CD8-positive, alpha-beta memory T cell (primary cell): ENCODE results near the gene DGAT2. TPM values are rescaled to one million over a fixed set of nuclear protein-coding genes. Genes with fewer than 3 reads are reported as not detected.

ENCODE experiments used
- CTCF ChIA-PET: fragments of 350-600 bp; sonication (Branson Sonifier 250); formaldehyde crosslinking; loops from one replicate; lab custom pipeline; 2021; ENCODE audit warnings: antibody characterized with exemption; lab: Charles Lee
- POLR2A ChIA-PET: fragments of 350-600 bp; sonication (Branson Sonifier 250); formaldehyde crosslinking; loops from one replicate; lab custom pipeline; 2021; ENCODE audit warnings: antibody characterized with exemption; lab: Charles Lee
- DNase-seq, 5 donors: peaks; one replicate each; pipeline versions ENCODE4 v3.0.0 to v3.0.0-alpha.2; 2020 to 2022; ENCODE audit warnings: mixed read lengths in 1 of 5
- H3K27ac ChIP-seq: one replicate; pipeline ENCODE4 v1.7.0; 2013; ENCODE audit warnings: low read depth, mild to moderate bottlenecking, low read length, moderate library complexity
- H3K27me3 ChIP-seq: 2 replicates; pipeline ENCODE4 v1.7.0; 2013; ENCODE audit warnings: low read length, mild to moderate bottlenecking; ENCODE audit not compliant: insufficient read depth, poor library complexity, severe bottlenecking
- H3K36me3 ChIP-seq: 2 replicates; pipeline ENCODE4 v1.7.0; 2013; ENCODE audit warnings: mild to moderate bottlenecking, low read length, moderate library complexity; ENCODE audit not compliant: insufficient read depth
- H3K4me1 ChIP-seq: 2 replicates; pipeline ENCODE4 v1.7.0; 2013; ENCODE audit warnings: mild to moderate bottlenecking, low read length, moderate library complexity; ENCODE audit not compliant: insufficient read depth
- H3K4me3 ChIP-seq: 2 replicates; pipeline ENCODE4 v1.7.0; 2013; ENCODE audit warnings: mild to moderate bottlenecking, low read length
- H3K9me3 ChIP-seq: 2 replicates; pipeline ENCODE4 v1.7.0; 2013; ENCODE audit warnings: mild to moderate bottlenecking, low read length
- H3K27ac Mint-ChIP-seq, 8 donors: one replicate each; pipeline ENCODE4 v1.8.0; 2020 to 2021; ENCODE audit warnings: mixed read lengths in 8 of 8, mild to moderate bottlenecking in 6 of 8, inconsistent platforms in 3 of 8, moderate library complexity in 3 of 8
- H3K27me3 Mint-ChIP-seq, 2 donors: one replicate each; pipeline ENCODE4 v1.8.0; 2020 to 2021; ENCODE audit warnings: mixed read lengths in 2 of 2, mild to moderate bottlenecking in 1 of 2, moderate library complexity in 1 of 2
- H3K36me3 Mint-ChIP-seq, 3 donors: one replicate each; pipeline ENCODE4 v1.8.0; 2020 to 2021; ENCODE audit warnings: mixed read lengths in 3 of 3, inconsistent platforms in 1 of 3, mild to moderate bottlenecking in 1 of 3
- H3K4me1 Mint-ChIP-seq, 3 donors: one replicate each; pipeline ENCODE4 v1.8.0; 2020 to 2021; ENCODE audit warnings: mixed read lengths in 3 of 3, inconsistent platforms in 1 of 3, mild to moderate bottlenecking in 1 of 3
- H3K4me3 Mint-ChIP-seq, 7 donors: one replicate each; pipeline ENCODE4 v1.8.0; 2020 to 2021; ENCODE audit warnings: mixed read lengths in 7 of 7, mild to moderate bottlenecking in 6 of 7, moderate library complexity in 4 of 7, inconsistent platforms in 2 of 7
- H3K9me3 Mint-ChIP-seq, 5 donors: one replicate each; pipeline ENCODE4 v1.8.0; 2020 to 2022; ENCODE audit warnings: mixed read lengths in 5 of 5, mild to moderate bottlenecking in 3 of 5, moderate library complexity in 2 of 5, inconsistent platforms in 1 of 5
- polyA plus RNA-seq: library from polyadenylated mRNA; unstranded; fragments of 300-500 nt; fragmentation: Illumina TruSeq; gene quantifications from one replicate; pipeline ENCODE4 v1.2.3, GENCODE V29; 2021
- total RNA-seq, 2 experiments: library from RNA; stranded (reverse); gene quantifications; one replicate each; pipeline ENCODE4 v1.2.3, GENCODE V29; 2021

Gene DGAT2
- total and polyA plus RNA-seq, 3 experiments from 2014 or later = 5.5 to 5.6 TPM; not detected in 1

- Mint-ChIP-seq H3K27ac (peak overlapping the region in 1 of 8 donors; percentile 63), H3K4me3 (no peak overlapping the region), H3K9me3 (no peaks in the 10 kb centered on the region), H3K27me3 (peaks cover 0 to 2% of the 10 kb centered on the region in 2 donors), H3K36me3 (no peaks in the 10 kb centered on the region), H3K4me1 (peaks cover 10 to 13% (median 12%) of the 10 kb centered on the region in 3 donors)
- Histone ChIP-seq H3K4me1 (no peaks in the 10 kb centered on the region), H3K36me3 (no peaks in the 10 kb centered on the region), H3K27me3 (no peaks in the 10 kb centered on the region), H3K9me3 (no peaks in the 10 kb centered on the region), H3K4me3 (no peak overlapping the region), H3K27ac (no peak overlapping the region)
- CTCF ChIA-PET = no interaction called here
- no peak for DNase-seq
- POLR2A ChIA-PET = no interaction called here
These were observed 11.4 kb downstream of the DGAT2 start for GRCh38 chr11:75779960-75780359.

DNA sequence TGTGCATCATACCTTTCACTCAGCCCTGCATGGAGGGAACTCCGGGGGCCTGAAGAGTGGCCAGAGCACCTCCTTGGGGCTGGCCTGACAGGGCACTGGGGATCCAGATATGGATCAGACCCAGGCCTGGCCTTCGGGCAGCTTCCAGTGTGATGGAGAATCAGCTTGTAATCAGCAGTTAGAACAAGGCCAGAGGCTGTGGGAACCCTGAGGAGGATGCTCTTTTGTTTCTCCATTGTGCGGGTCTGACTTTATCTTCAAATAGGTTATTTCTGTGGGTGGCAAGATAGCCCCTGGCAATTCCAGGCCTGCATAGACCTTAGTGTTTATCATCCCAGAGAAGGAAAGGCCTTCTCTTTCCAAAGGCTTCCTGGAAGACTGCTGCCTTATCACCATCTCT lies 12.3 kb downstream of the DGAT2 start:
- Mint-ChIP-seq H3K27ac (peak overlapping the region in 1 of 8 donors; percentile 38), H3K27me3 (peaks cover 0 to 2% of the 10 kb centered on the region in 2 donors), H3K4me3 (no peak overlapping the region), H3K4me1 (peaks cover 10 to 13% (median 12%) of the 10 kb centered on the region in 3 donors), H3K9me3 (no peaks in the 10 kb centered on the region), H3K36me3 (no peaks in the 10 kb centered on the region)
- CTCF ChIA-PET = interaction anchor here (0.9 to 1.1 kb wide), 2 partner anchors 13 to 22 kb away, joined by 3 read pairs; no protein-coding TSS in a partner anchor
- Histone ChIP-seq H3K4me1 (no peaks in the 10 kb centered on the region), H3K9me3 (no peaks in the 10 kb centered on the region), H3K36me3 (no peaks in the 10 kb centered on the region), H3K27me3 (no peaks in the 10 kb centered on the region), H3K27ac (no peak overlapping the region), H3K4me3 (no peak overlapping the region)
- DNase-seq = no peak
- POLR2A ChIA-PET = no interaction called here

DNA sequence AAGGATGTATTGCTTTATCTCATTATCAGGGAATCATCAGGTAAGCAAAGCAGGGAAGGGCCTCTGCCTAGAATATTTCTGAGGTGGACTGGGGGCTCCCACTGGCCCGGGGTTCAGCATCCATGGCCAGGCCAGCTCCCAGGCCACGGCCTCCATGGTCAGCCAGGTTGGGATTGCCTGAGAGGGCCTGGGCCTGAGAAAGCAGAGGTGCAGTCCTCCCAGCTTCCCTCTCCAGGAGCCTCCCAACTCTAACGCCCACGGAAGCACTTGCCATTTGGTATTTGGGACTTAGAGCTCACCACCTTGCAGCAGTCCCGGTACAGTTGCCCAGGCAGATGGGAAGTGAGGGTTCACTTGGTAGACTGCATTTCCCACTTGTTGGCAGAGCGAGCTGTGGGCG lies 12.7 kb downstream of the DGAT2 start:
- no peak overlapping the region for H3K4me3 Mint-ChIP-seq
- ChIA-PET POLR2A (no interaction called here), CTCF (interaction anchor here (0.9 to 1.1 kb wide), 2 partner anchors 13 to 22 kb away, joined by 3 read pairs; no protein-coding TSS in a partner anchor)
- DNase-seq = no peak
- Histone ChIP-seq H3K27ac (no peak overlapping the region), H3K9me3 (no peaks in the 10 kb centered on the region), H3K36me3 (no peaks in the 10 kb centered on the region), H3K4me3 (no peak overlapping the region), H3K4me1 (no peaks in the 10 kb centered on the region), H3K27me3 (no peaks in the 10 kb centered on the region)
- peak overlapping the region in 1 of 8 donors; percentile 38 for H3K27ac Mint-ChIP-seq
- H3K9me3 Mint-ChIP-seq = no peaks in the 10 kb centered on the region
- peaks cover 10 to 13% (median 12%) of the 10 kb centered on the region in 3 donors for H3K4me1 Mint-ChIP-seq
- H3K27me3 Mint-ChIP-seq = peaks cover 0 to 2% of the 10 kb centered on the region in 2 donors
- H3K36me3 Mint-ChIP-seq = no peaks in the 10 kb centered on the region

GRCh38 chr11:75781831-75782230 lies 13.3 kb downstream of the DGAT2 start:
- no peak overlapping the region for H3K27ac ChIP-seq
- DNase-seq = no peak
- CTCF ChIA-PET = interaction anchor here (1.1 kb wide), 1 partner anchor 12 kb away, joined by 3 read pairs; no protein-coding TSS in a partner anchor
- H3K27me3 ChIP-seq = no peaks in the 10 kb centered on the region
- H3K9me3 ChIP-seq = no peaks in the 10 kb centered on the region
- POLR2A ChIA-PET = no interaction called here
- no peaks in the 10 kb centered on the region for H3K9me3 Mint-ChIP-seq
- H3K4me1 Mint-ChIP-seq = peaks cover 10 to 13% (median 12%) of the 10 kb centered on the region in 3 donors
- no peak overlapping the region for H3K27ac Mint-ChIP-seq
- peaks cover 0 to 2% of the 10 kb centered on the region in 2 donors for H3K27me3 Mint-ChIP-seq
- H3K36me3 ChIP-seq = no peaks in the 10 kb centered on the region
- H3K4me3 ChIP-seq = no peak overlapping the region
- H3K4me3 Mint-ChIP-seq = no peak overlapping the region
- no peaks in the 10 kb centered on the region for H3K4me1 ChIP-seq
- H3K36me3 Mint-ChIP-seq = no peaks in the 10 kb centered on the region

- no peaks in the 10 kb centered on the region for H3K4me1 ChIP-seq
- no peak overlapping the region for H3K4me3 ChIP-seq
- H3K9me3 ChIP-seq = no peaks in the 10 kb centered on the region
- Mint-ChIP-seq H3K27ac (no peak overlapping the region), H3K36me3 (no peaks in the 10 kb centered on the region), H3K4me1 (peaks cover 2 to 6% (median 4%) of the 10 kb centered on the region in 3 donors), H3K9me3 (no peaks in the 10 kb centered on the region), H3K27me3 (peaks cover 0 to under 1% of the 10 kb centered on the region in 2 donors), H3K4me3 (no peak overlapping the region)
- CTCF ChIA-PET = no interaction called here
- no peak overlapping the region for H3K27ac ChIP-seq
- H3K27me3 ChIP-seq = no peaks in the 10 kb centered on the region
- no peak for DNase-seq
- POLR2A ChIA-PET = no interaction called here
- H3K36me3 ChIP-seq = no peaks in the 10 kb centered on the region
These were observed 14.1 kb downstream of the DGAT2 start for GRCh38 chr11:75782540-75783263.

GRCh38 chr11:75783416-75784084 lies 15.0 kb downstream of the DGAT2 start:
- H3K4me3 Mint-ChIP-seq = no peak overlapping the region
- POLR2A ChIA-PET = no interaction called here
- H3K36me3 Mint-ChIP-seq = no peaks in the 10 kb centered on the region
- Histone ChIP-seq H3K27ac (no peak overlapping the region), H3K4me3 (no peak overlapping the region), H3K4me1 (no peaks in the 10 kb centered on the region), H3K9me3 (no peaks in the 10 kb centered on the region), H3K27me3 (no peaks in the 10 kb centered on the region), H3K36me3 (no peaks in the 10 kb centered on the region)
- no peaks in the 10 kb centered on the region for H3K27me3 Mint-ChIP-seq
- H3K4me1 Mint-ChIP-seq = no peaks in the 10 kb centered on the region
- DNase-seq = no peak
- no peaks in the 10 kb centered on the region for H3K9me3 Mint-ChIP-seq
- H3K27ac Mint-ChIP-seq = peak overlapping the region in 1 of 8 donors; percentile 2
- CTCF ChIA-PET = no interaction called here

- POLR2A ChIA-PET = no interaction called here
These were observed 15.5 kb downstream of the DGAT2 start for GRCh38 chr11:75784085-75784478.

DNA sequence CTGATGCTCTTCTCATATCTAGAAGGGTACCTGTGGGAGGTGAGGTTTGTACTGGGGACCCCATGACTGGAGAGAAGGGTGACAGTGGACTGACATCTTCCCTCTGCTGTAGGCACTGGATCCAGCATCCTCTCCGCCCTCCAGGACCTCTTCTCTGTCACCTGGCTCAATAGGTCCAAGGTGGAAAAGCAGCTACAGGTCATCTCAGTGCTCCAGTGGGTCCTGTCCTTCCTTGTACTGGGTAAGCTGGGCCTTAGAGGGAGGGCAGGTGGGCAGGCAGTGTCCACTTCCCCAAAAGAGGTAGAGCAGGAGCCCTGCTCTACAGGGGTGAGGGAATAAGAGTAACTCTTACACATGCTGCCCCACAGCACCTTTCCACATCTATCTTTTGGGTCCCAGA lies 15.9 kb downstream of the DGAT2 start:
- no peaks in the 10 kb centered on the region for H3K4me1 Mint-ChIP-seq
- H3K4me3 Mint-ChIP-seq = no peak overlapping the region
- H3K27me3 Mint-ChIP-seq = no peaks in the 10 kb centered on the region
- no peaks in the 10 kb centered on the region for H3K36me3 ChIP-seq
- CTCF ChIA-PET = interaction anchor here (2.4 kb wide), 1 partner anchor 18 kb away, joined by 6 read pairs; no protein-coding TSS in a partner anchor
- H3K27ac ChIP-seq = no peak overlapping the region
- no peak overlapping the region for H3K4me3 ChIP-seq
- no peaks in the 10 kb centered on the region for H3K4me1 ChIP-seq
- no peak for DNase-seq
- no peaks in the 10 kb centered on the region for H3K9me3 Mint-ChIP-seq
- H3K27ac Mint-ChIP-seq = no peak overlapping the region
- no peaks in the 10 kb centered on the region for H3K27me3 ChIP-seq
- H3K9me3 ChIP-seq = no peaks in the 10 kb centered on the region
- POLR2A ChIA-PET = no interaction called here
- H3K36me3 Mint-ChIP-seq = no peaks in the 10 kb centered on the region

More at GRCh38 chr11:75784085-75784478, 15.5 kb downstream of the DGAT2 start:
- Mint-ChIP-seq H3K27ac (no peak overlapping the region), H3K9me3 (no peaks in the 10 kb centered on the region), H3K4me3 (no peak overlapping the region), H3K27me3 (no peaks in the 10 kb centered on the region), H3K36me3 (no peaks in the 10 kb centered on the region), H3K4me1 (no peaks in the 10 kb centered on the region)
- Histone ChIP-seq H3K36me3 (no peaks in the 10 kb centered on the region), H3K27ac (no peak overlapping the region), H3K4me1 (no peaks in the 10 kb centered on the region), H3K9me3 (no peaks in the 10 kb centered on the region), H3K4me3 (no peak overlapping the region), H3K27me3 (no peaks in the 10 kb centered on the region)
- CTCF ChIA-PET = no interaction called here
- no peak for DNase-seq
